HepG2 (cell line): ENCODE results near the gene HMGN4. TPM values are rescaled to one million over a fixed set of nuclear protein-coding genes. Genes with fewer than 3 reads are reported as not detected.

Source experiments
- ATAD3A ChIP-seq: sonication (generic); formaldehyde crosslinking; IDR thresholded peaks from 2 replicates; pipeline ENCODE4 v1.4.0; 2020; ENCODE audit warnings: missing genetic modification reagents
- BCLAF1 ChIP-seq: fragments of 450-650 bp; IDR thresholded peaks from 2 replicates; pipeline ENCODE4 v1.6.1; 2017; ENCODE audit warnings: mild to moderate bottlenecking
- HMG20A ChIP-seq: IDR thresholded peaks from 2 replicates; pipeline ENCODE4 v1.6.1; 2016; ENCODE audit warnings: borderline replicate concordance
- KLF16 ChIP-seq, 2 experiments: sonication (generic) in 1 of 2; formaldehyde crosslinking in 1 of 2; IDR thresholded peaks; 2 replicates each; pipeline versions ENCODE4 v1.6.1 to v1.8.0; 2016 to 2023; ENCODE audit warnings: missing genetic modification reagents in 2 of 2, missing compliant biosample characterization in 1 of 2
- MATR3 ChIP-seq: sonication (generic); formaldehyde crosslinking; IDR thresholded peaks from 2 replicates; pipeline ENCODE4 v1.4.0; 2020; ENCODE audit warnings: missing genetic modification reagents
- NR2C2 ChIP-seq: sonication (generic); formaldehyde crosslinking; IDR thresholded peaks from 2 replicates; pipeline ENCODE4 v1.4.0; 2020; ENCODE audit warnings: missing genetic modification reagents, mild to moderate bottlenecking, moderate library complexity, borderline replicate concordance
- NRL ChIP-seq: sonication (generic); formaldehyde crosslinking; IDR thresholded peaks from 2 replicates; pipeline ENCODE4 v1.5.0; 2020; ENCODE audit warnings: missing genetic modification reagents, mild to moderate bottlenecking, moderate library complexity, borderline replicate concordance
- PBX2 ChIP-seq: IDR thresholded peaks from 2 replicates; pipeline ENCODE4 v1.6.1; 2016; ENCODE audit warnings: control low read depth
- PHF5A ChIP-seq: IDR thresholded peaks from one replicate; pipeline ENCODE4 v1.6.1; 2018; ENCODE audit warnings: low read depth, missing genetic modification reagents; ENCODE audit not compliant: unreplicated experiment
- RERE ChIP-seq: IDR thresholded peaks from 2 replicates; pipeline ENCODE4 v1.6.1; 2016; ENCODE audit warnings: low read depth, missing genetic modification reagents, missing compliant biosample characterization
- SALL2 ChIP-seq: sonication (generic); formaldehyde crosslinking; IDR thresholded peaks from 2 replicates; pipeline ENCODE4 v1.8.1; 2023; ENCODE audit warnings: mild to moderate bottlenecking, missing genetic modification reagents, inconsistent platforms
- SCMH1 ChIP-seq: sonication (generic); formaldehyde crosslinking; IDR thresholded peaks from 2 replicates; pipeline ENCODE4 v1.9.0; 2021; ENCODE audit warnings: missing genetic modification reagents, mild to moderate bottlenecking, borderline replicate concordance
- SMAD9 ChIP-seq: sonication (generic); formaldehyde crosslinking; IDR thresholded peaks from 2 replicates; pipeline ENCODE4 v1.5.1; 2020; ENCODE audit warnings: mild to moderate bottlenecking, missing genetic modification reagents
- ZBTB8A ChIP-seq: sonication (generic); formaldehyde crosslinking; IDR thresholded peaks from 2 replicates; pipeline ENCODE4 v1.4.0; 2020; ENCODE audit warnings: mild to moderate bottlenecking, low read depth, missing genetic modification reagents, borderline replicate concordance
- ZFP36L1 ChIP-seq: sonication (generic); formaldehyde crosslinking; IDR thresholded peaks from 2 replicates; pipeline ENCODE4 v1.8.0; 2022; ENCODE audit warnings: mild to moderate bottlenecking, missing genetic modification reagents, moderate library complexity
- ZMAT5 ChIP-seq: sonication (generic); formaldehyde crosslinking; IDR thresholded peaks from 2 replicates; pipeline ENCODE4 v1.5.0; 2020; ENCODE audit warnings: mild to moderate bottlenecking, low read depth, missing genetic modification reagents, borderline replicate concordance
- ZNF709 ChIP-seq: sonication (generic); formaldehyde crosslinking; IDR thresholded peaks from 2 replicates; pipeline ENCODE4 v1.5.0; 2020; ENCODE audit warnings: mild to moderate bottlenecking, missing genetic modification reagents
- polyA plus RNA-seq, 8 experiments: library from polyadenylated mRNA; depleted of rRNA in 3 of 8; stranded (reverse) in 7 of 8; unstranded in 1 of 8; fragments of >200 nt; fragmentation: Illumina TruSeq in 4 of 8; extraction: Trizol in 4 of 8; gene quantifications; 2 replicates each; pipeline versions ENCODE4 v1.2.1 to v1.2.3, GENCODE V29; 2011 to 2016; ENCODE audit warnings: low read depth in 4 of 8, missing spikeins in 1 of 8, mixed read lengths in 1 of 8; ENCODE audit not compliant: insufficient read depth in 1 of 8
- total RNA-seq, 5 experiments: library from RNA; depleted of rRNA; stranded (reverse); fragments of >200 nt; fragmentation: Illumina TruSeq; extraction: Trizol; gene quantifications; 2 replicates each; pipeline ENCODE4 v1.2.3, GENCODE V29; 2016; ENCODE audit warnings: low read depth in 1 of 5
- TF ChIP-seq, protein P1 (sequence below): IDR thresholded peaks from 2 replicates; pipeline ENCODE4 v1.6.1; 2016; ENCODE audit warnings: low read depth, control low read depth

The HMGN4 gene
- total and polyA plus RNA-seq, 2 of the 13 experiments (the other 11 are each of a cell fraction or from before 2014, with no cell fraction given): 39.9 to 52.1 TPM

DNA sequence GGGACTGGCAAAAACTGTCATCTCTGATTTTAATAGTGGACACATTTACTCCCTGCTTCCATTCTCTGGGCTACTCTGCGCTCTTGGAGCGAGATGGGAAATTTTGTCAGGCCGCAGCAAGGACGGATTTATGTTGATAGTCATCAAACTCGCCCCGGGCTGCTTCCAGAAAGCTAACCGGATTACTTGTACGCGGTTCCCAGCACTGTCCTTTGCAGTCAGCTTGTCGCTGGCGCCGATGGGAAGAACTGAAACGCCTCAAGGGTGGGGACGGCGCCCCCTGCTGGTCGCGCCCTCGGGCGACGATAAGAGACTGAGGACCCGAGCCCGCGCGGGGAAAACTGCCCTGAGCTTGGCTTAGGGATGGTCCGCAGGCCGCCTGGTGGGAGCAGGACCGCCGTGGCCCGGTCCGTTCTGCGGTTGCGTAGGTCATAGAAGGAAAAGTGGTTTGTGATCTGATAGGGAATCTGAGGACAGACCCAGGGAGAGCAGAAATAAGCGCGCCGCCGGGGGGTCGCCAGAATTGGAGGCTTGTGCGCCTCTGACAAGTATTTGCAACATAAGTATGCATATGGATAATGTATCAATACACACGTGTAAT lies 57.6 kb downstream of the HMGN4 start (continued):
- no peak for TF ChIP-seq SCMH1 (CRISPR knock-in tag)
- no peak for TF ChIP-seq MATR3 (CRISPR knock-in tag)
- 0 out of 2 replicates have a peak, but pooled peaks have one; percentile 53 for TF ChIP-seq ZNF709 (CRISPR knock-in tag)
- peak; percentile 73; the same call in 1 of the 2 replicates for TF ChIP-seq NRL
- peak; percentile 19; the same call in 1 of the 2 replicates for TF ChIP-seq SALL2
- no peak for TF ChIP-seq PBX2 (CRISPR knock-in tag)
- TF ChIP-seq ATAD3A (CRISPR knock-in tag): no peak
- TF ChIP-seq NR2C2 (CRISPR knock-in tag): no peak; the same call in 1 of the 2 replicates
- TF ChIP-seq PHF5A: peak; percentile 73
- TF ChIP-seq, protein P1, sequence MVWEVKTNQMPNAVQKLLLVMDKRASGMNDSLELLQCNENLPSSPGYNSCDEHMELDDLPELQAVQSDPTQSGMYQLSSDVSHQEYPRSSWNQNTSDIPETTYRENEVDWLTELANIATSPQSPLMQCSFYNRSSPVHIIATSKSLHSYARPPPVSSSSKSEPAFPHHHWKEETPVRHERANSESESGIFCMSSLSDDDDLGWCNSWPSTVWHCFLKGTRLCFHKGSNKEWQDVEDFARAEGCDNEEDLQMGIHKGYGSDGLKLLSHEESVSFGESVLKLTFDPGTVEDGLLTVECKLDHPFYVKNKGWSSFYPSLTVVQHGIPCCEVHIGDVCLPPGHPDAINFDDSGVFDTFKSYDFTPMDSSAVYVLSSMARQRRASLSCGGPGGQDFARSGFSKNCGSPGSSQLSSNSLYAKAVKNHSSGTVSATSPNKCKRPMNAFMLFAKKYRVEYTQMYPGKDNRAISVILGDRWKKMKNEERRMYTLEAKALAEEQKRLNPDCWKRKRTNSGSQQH (CRISPR knock-in tag): 0 out of 2 replicates have a peak, but pooled peaks have one; percentile 78
- no peak for TF ChIP-seq SMAD9
- TF ChIP-seq BCLAF1: no peak
- TF ChIP-seq ZBTB8A (CRISPR knock-in tag): no peak
- TF ChIP-seq KLF16 (CRISPR knock-in tag; IDR thresholded peaks at IDR 0.05): peak in 1 of 2 experiments; percentile 59; a peak in 1 of 4 replicates
- TF ChIP-seq ZMAT5: no peak
- no peak for TF ChIP-seq RERE (CRISPR knock-in tag)
- peak; percentile 60; the same call in 1 of the 2 replicates for TF ChIP-seq HMG20A (CRISPR knock-in tag)
- TF ChIP-seq ZFP36L1: no peak
